ENCODE measurements around the gene FNDC3B. TPM values are rescaled to one million over a fixed set of nuclear protein-coding genes. Genes with fewer than 3 reads are reported as not detected.

The FNDC3B gene
- total and polyA plus RNA-seq, 2 donors (not counting 3 experiments of a cell fraction or from before 2014, with no cell fraction given), result 91.6 to 295 TPM

GRCh38 chr3:172211123-172211522 lies 171.7 kb downstream of the FNDC3B start:
- Histone ChIP-seq H3K9ac (replicated peaks; ENCODE audit: extremely low read depth, insufficient read depth, low read length) (no peak overlapping the region), H3K9me3 (replicated peaks; ENCODE audit: control insufficient read depth, insufficient read depth, low read length) (no peaks in the 10 kb centered on the region), H3K27me3 (ENCODE audit: control insufficient read depth in 2 of 2, insufficient read depth in 2 of 2, low read length in 2 of 2) (no peaks in the 10 kb centered on the region), H3K27ac (ENCODE audit: insufficient read depth, low read depth, low read length) (no peak overlapping the region), H3K4me1 (ENCODE audit: control insufficient read depth, extremely low read depth, insufficient read depth, low read length) (no peaks in the 10 kb centered on the region), H3K4me3 (replicated peaks in 1 of 3; ENCODE audit: insufficient read depth in 1 of 3, low read depth in 1 of 3, low read length in 3 of 3) (no peak overlapping the region), H3K79me2 (ENCODE audit: control insufficient read depth, insufficient read depth, low read length) (peaks cover 85% of the 10 kb centered on the region), H4K20me1 (replicated peaks; ENCODE audit: control insufficient read depth, extremely low read depth, insufficient read depth, low read length) (peaks cover 3% of the 10 kb centered on the region), H2AFZ (ENCODE audit: low read depth, low read length) (no peak overlapping the region), H3K36me3 (ENCODE audit: control insufficient read depth in 2 of 2, extremely low read depth in 1 of 2, insufficient read depth in 2 of 2, low read length in 2 of 2) (no peaks in the 10 kb centered on the region), H3K4me2 (ENCODE audit: insufficient read depth, low read length) (no peak overlapping the region), H3K9me1 (replicated peaks; ENCODE audit: control insufficient read depth, extremely low read depth, insufficient read depth, low read length) (no peaks in the 10 kb centered on the region)
- no peak for TF ChIP-seq POLR2AphosphoS5 (IDR thresholded peaks at IDR 0.05; ENCODE audit: insufficient read depth, low read depth, low read length)
- DNase-seq (ENCODE audit: low read depth, low spot score) (no peak), FAIRE-seq (no peak)
- ChIA-PET POLR2A (no interaction called here), CTCF (no interaction called here)
- intact Hi-C loops (cut with micrococcal nuclease), result no loop called here
- dilution Hi-C loops (cut with MboI; ENCODE audit: extremely low pct_ligation_motif_present, low sequenced_read_pairs), result no loop called here
- BruUV-seq (replicated peaks), result no TSS peak

GRCh38 chr3:172213200-172213599 lies 173.8 kb downstream of the FNDC3B start:
- dilution Hi-C loops (cut with MboI; ENCODE audit: extremely low pct_ligation_motif_present, low sequenced_read_pairs), result no loop called here
- Histone ChIP-seq H3K79me2 (ENCODE audit: control insufficient read depth, insufficient read depth, low read length) (peaks cover 88% of the 10 kb centered on the region), H2AFZ (ENCODE audit: low read depth, low read length) (no peak overlapping the region), H3K27me3 (ENCODE audit: control insufficient read depth in 2 of 2, insufficient read depth in 2 of 2, low read length in 2 of 2) (no peaks in the 10 kb centered on the region), H3K9me3 (replicated peaks; ENCODE audit: control insufficient read depth, insufficient read depth, low read length) (no peaks in the 10 kb centered on the region), H3K4me1 (ENCODE audit: control insufficient read depth, extremely low read depth, insufficient read depth, low read length) (peaks cover 14% of the 10 kb centered on the region), H3K4me2 (ENCODE audit: insufficient read depth, low read length) (no peak overlapping the region), H4K20me1 (replicated peaks; ENCODE audit: control insufficient read depth, extremely low read depth, insufficient read depth, low read length) (peaks cover 4% of the 10 kb centered on the region), H3K36me3 (ENCODE audit: control insufficient read depth in 2 of 2, extremely low read depth in 1 of 2, insufficient read depth in 2 of 2, low read length in 2 of 2) (no peaks in the 10 kb centered on the region), H3K9me1 (replicated peaks; ENCODE audit: control insufficient read depth, extremely low read depth, insufficient read depth, low read length) (no peaks in the 10 kb centered on the region), H3K4me3 (replicated peaks in 1 of 3; ENCODE audit: insufficient read depth in 1 of 3, low read depth in 1 of 3, low read length in 3 of 3) (no peak overlapping the region), H3K9ac (replicated peaks; ENCODE audit: extremely low read depth, insufficient read depth, low read length) (no peak overlapping the region), H3K27ac (ENCODE audit: insufficient read depth, low read depth, low read length) (no peak overlapping the region)
- FAIRE-seq (no peak), DNase-seq (ENCODE audit: low read depth, low spot score) (no peak)
- ChIA-PET POLR2A (no interaction called here), CTCF (no interaction called here)
- intact Hi-C loops (cut with micrococcal nuclease), result no loop called here
- TF ChIP-seq EZH2 (IDR thresholded peaks at IDR 0.05; ENCODE audit: borderline replicate concordance, low read depth, low read length, severe bottlenecking) (no peak), POLR2AphosphoS5 (IDR thresholded peaks at IDR 0.05; ENCODE audit: insufficient read depth, low read depth, low read length) (no peak), JUN (IDR thresholded peaks at IDR 0.05; ENCODE audit: borderline replicate concordance, insufficient read depth, insufficient read length, low read depth) (no peak), POLR2A (IDR thresholded peaks at IDR 0.05; ENCODE audit: low read depth, low read length) (no peak), MAX (IDR thresholded peaks at IDR 0.05; ENCODE audit: insufficient read depth, insufficient read length) (no peak), CTCF (IDR thresholded peaks at IDR 0.05; ENCODE audit: extremely low read depth in 1 of 2, insufficient read depth in 1 of 2, low read depth in 1 of 2, low read length in 2 of 2) (no peak), GATA2 (IDR thresholded peaks at IDR 0.05; ENCODE audit: insufficient read depth, insufficient read length, low read depth, low read length) (no peak), MYC (IDR thresholded peaks at IDR 0.05; ENCODE audit: low read depth, low read length) (no peak), FOS (IDR thresholded peaks at IDR 0.05; ENCODE audit: borderline replicate concordance, insufficient read depth, low read length) (no peak)
- BruUV-seq (replicated peaks), result no TSS peak
